Measurements from ENCODE around the gene ABCC4.

DNA sequence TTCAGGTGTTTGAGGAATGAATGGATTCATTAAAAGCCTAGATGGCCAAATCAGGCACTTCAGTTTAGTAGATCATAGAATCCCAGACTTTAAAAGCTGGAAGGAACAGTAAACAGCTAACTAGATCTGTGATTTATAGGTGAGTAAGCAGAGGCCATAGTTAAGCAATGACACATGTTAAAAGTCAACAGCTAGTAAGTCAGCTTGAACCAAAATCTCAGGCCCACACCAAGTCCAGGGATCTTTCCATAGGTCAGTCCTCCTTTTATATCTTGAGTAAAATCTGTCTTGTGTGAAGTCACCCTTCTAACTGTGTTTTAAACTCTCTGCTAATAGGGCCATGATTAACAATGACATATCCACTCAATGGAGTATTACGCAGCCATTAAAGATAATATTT is 313.4 kb downstream of the ABCC4 start:
- TF ChIP-seq, protein P1, sequence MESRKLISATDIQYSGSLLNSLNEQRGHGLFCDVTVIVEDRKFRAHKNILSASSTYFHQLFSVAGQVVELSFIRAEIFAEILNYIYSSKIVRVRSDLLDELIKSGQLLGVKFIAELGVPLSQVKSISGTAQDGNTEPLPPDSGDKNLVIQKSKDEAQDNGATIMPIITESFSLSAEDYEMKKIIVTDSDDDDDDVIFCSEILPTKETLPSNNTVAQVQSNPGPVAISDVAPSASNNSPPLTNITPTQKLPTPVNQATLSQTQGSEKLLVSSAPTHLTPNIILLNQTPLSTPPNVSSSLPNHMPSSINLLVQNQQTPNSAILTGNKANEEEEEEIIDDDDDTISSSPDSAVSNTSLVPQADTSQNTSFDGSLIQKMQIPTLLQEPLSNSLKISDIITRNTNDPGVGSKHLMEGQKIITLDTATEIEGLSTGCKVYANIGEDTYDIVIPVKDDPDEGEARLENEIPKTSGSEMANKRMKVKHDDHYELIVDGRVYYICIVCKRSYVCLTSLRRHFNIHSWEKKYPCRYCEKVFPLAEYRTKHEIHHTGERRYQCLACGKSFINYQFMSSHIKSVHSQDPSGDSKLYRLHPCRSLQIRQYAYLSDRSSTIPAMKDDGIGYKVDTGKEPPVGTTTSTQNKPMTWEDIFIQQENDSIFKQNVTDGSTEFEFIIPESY (IDR thresholded peaks at IDR 0.05) = no peak
- TF ChIP-seq, protein P2, sequence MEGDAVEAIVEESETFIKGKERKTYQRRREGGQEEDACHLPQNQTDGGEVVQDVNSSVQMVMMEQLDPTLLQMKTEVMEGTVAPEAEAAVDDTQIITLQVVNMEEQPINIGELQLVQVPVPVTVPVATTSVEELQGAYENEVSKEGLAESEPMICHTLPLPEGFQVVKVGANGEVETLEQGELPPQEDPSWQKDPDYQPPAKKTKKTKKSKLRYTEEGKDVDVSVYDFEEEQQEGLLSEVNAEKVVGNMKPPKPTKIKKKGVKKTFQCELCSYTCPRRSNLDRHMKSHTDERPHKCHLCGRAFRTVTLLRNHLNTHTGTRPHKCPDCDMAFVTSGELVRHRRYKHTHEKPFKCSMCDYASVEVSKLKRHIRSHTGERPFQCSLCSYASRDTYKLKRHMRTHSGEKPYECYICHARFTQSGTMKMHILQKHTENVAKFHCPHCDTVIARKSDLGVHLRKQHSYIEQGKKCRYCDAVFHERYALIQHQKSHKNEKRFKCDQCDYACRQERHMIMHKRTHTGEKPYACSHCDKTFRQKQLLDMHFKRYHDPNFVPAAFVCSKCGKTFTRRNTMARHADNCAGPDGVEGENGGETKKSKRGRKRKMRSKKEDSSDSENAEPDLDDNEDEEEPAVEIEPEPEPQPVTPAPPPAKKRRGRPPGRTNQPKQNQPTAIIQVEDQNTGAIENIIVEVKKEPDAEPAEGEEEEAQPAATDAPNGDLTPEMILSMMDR (IDR thresholded peaks at IDR 0.05; ENCODE audit: low read depth, low read length, missing input control) = no peak
- no peak for TF ChIP-seq EGR1 (IDR thresholded peaks at IDR 0.05; ENCODE audit: low read depth in 2 of 2)
- TF ChIP-seq SP1 (IDR thresholded peaks at IDR 0.05) = no peak
- no peak for TF ChIP-seq TAF1 (conservative IDR thresholded peaks at IDR 0.05)
- TF ChIP-seq YY1 (IDR thresholded peaks at IDR 0.05) = no peak
